22Rv1 (cell line): ENCODE results near the gene APBB2.
"Not testable (repeated sequence)": the region's sequence is repeated elsewhere in the genome, so short reads cannot be mapped to it uniquely, and the experiment has no call there.

Experiments
- H3K27ac ChIP-seq: fragments of 450-650 bp; 2 replicates; pipeline ENCODE4 v1.5.1; 2017
- ZFX ChIP-seq: fragments of 450-650 bp; IDR thresholded peaks from 2 replicates; pipeline ENCODE4 v1.6.1; 2017; ENCODE audit warnings: antibody characterized with exemption, borderline replicate concordance
- TF ChIP-seq, protein P1 (sequence below): fragments of 450-650 bp; IDR thresholded peaks from 2 replicates; pipeline ENCODE4 v1.5.1; 2017; ENCODE audit warnings: mild to moderate bottlenecking

APBB2 gene

GRCh38 chr4:41148931-41149330 lies 65.4 kb downstream of the APBB2 start:
- TF ChIP-seq ZFX, result no peak
- TF ChIP-seq, protein P1, sequence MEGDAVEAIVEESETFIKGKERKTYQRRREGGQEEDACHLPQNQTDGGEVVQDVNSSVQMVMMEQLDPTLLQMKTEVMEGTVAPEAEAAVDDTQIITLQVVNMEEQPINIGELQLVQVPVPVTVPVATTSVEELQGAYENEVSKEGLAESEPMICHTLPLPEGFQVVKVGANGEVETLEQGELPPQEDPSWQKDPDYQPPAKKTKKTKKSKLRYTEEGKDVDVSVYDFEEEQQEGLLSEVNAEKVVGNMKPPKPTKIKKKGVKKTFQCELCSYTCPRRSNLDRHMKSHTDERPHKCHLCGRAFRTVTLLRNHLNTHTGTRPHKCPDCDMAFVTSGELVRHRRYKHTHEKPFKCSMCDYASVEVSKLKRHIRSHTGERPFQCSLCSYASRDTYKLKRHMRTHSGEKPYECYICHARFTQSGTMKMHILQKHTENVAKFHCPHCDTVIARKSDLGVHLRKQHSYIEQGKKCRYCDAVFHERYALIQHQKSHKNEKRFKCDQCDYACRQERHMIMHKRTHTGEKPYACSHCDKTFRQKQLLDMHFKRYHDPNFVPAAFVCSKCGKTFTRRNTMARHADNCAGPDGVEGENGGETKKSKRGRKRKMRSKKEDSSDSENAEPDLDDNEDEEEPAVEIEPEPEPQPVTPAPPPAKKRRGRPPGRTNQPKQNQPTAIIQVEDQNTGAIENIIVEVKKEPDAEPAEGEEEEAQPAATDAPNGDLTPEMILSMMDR, result no peak
- no peak overlapping the region for H3K27ac ChIP-seq

- TF ChIP-seq ZFX, result no peak
- TF ChIP-seq, protein P1, result no peak
- H3K27ac ChIP-seq, result no peak overlapping the region
Measured at GRCh38 chr4:41148292-41148691, 66.0 kb downstream of the APBB2 start.

DNA sequence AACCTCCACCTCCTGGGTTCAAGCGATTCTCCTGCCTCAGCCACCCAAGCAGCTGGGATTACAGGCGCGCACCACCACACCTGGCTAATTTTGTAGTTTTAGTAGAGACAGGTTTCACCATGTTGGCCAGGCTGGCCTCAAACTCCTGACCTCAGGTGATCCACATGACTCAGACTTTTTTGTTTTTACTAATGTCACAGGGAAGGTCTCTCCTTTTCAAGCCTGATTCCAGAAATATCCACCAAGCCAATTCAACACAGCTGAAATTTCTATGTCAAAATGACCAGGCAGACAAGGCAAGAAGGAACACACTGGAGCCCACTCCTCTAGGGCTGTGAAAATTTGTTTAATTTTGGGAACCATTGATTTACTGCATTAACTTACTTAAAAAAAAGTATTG lies 66.8 kb downstream of the APBB2 start:
- H3K27ac ChIP-seq, result not testable (repeated sequence)

DNA sequence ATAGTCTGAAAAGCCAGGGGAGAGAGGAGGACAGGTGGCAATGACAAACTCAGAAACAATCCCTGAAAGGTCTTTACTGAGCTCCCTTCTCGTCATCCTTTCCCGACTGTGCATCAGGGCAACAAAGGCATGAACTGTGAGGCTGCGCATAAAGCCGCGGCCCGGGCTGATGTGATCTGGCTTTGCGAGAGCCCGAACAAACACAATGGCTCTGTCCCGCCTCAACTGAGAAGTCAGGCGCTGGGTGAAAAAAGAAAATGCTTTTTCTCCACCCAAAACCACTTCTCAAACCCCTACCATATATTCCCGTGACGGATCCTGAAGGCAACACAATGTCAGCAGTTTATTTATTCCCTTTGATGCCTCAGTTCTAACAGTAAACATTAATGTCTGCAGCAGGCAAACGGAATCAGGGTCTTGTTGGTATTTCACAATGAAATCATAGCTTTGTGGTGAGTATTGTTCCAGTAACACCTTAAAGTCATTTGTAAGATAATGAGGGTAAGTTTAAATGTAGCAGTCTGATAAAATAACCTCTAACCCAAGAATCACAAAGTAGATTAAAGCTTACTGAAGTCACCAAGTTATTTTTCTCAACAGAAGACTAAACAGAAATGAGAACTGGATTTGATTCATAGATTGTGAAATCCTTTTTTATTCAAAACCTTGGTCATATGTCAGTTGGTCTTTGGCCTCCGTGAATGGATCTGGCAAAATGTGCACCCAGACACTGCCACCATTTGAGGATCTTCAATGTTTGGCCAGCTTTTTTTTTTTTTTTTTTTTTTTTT lies 67.4 kb downstream of the APBB2 start:
- no peak overlapping the region for H3K27ac ChIP-seq
- TF ChIP-seq, protein P1, result no peak
- no peak for TF ChIP-seq ZFX

DNA sequence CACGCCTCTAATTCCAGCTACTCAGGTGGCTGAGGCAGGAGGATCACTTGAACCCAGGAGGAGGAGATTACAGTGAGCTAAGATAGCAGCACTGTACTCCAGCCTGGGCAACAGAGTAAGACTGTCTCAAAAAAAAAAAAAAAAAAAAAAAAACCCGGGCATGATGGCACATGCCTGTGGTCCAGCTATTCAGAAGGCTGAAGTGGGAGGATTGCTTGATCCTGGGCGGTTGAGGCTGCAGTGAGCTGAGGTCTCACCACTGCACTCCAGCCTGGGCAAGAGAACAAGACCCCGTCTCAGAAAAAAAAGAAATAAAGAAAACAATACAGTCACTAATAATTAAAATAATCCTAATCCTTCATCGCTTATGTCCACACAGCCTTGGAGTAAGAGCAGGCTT lies 68.1 kb downstream of the APBB2 start:
- H3K27ac ChIP-seq, result no peak overlapping the region

GRCh38 chr4:41145571-41146078 lies 68.7 kb downstream of the APBB2 start:
- TF ChIP-seq ZFX, result no peak
- TF ChIP-seq, protein P1, result no peak

More for the DNA sequence above, 68.1 kb downstream of the APBB2 start:
- no peak for TF ChIP-seq ZFX

GRCh38 chr4:41144812-41145211 lies 69.5 kb downstream of the APBB2 start:
- TF ChIP-seq ZFX, result no peak
- TF ChIP-seq, protein P1, result no peak
- no peak overlapping the region for H3K27ac ChIP-seq

More at GRCh38 chr4:41145571-41146078, 68.7 kb downstream of the APBB2 start:
- no peak overlapping the region for H3K27ac ChIP-seq

DNA sequence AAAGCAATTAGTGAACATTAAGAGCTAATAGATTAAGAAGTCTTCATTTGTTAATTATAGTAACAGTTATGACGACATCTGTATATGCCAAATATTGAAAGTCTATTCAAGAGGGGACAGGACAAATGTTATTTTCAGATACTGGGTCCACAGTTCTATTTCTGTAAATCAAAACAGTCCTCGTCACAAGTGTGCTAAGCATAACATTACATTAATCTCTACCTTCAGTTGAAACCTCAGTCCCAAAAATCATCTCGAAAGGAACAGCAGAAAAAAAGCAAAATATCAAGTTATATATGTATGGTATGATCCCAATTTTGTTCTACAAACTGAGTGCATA lies 70.3 kb downstream of the APBB2 start:
- no peak overlapping the region for H3K27ac ChIP-seq
- no peak for TF ChIP-seq ZFX
- TF ChIP-seq, protein P1, result no peak
